MM.1S (cell line): ENCODE data around the gene DCTN1.

Source experiments
- DNase-seq: peaks from one replicate; pipeline ENCODE4 v3.0.0-alpha.2; 2015
- H2AFZ ChIP-seq: fragments of 300-600 bp; sonication (generic); 2 replicates; pipeline ENCODE4 v1.6.0; 2016; ENCODE audit warnings: antibody characterized with exemption, low read length
- H3F3A ChIP-seq: fragments of 300-600 bp; sonication (generic); 2 replicates; pipeline ENCODE4 v1.6.1; 2016; ENCODE audit warnings: mild to moderate bottlenecking, antibody characterized with exemption, low read length, moderate library complexity, mixed read lengths; ENCODE audit not compliant: insufficient read depth
- H3K27ac ChIP-seq: fragments of 300-600 bp; sonication (generic); 2 replicates; pipeline ENCODE4 v1.5.1; 2016; ENCODE audit warnings: mild to moderate bottlenecking, low read length
- H3K27me3 ChIP-seq: fragments of 300-600 bp; sonication (generic); replicated peaks from 2 replicates; pipeline ENCODE4 v1.6.0; 2016; ENCODE audit warnings: low read length; ENCODE audit not compliant: insufficient read depth
- H3K36me3 ChIP-seq: fragments of 300-600 bp; sonication (generic); replicated peaks from 2 replicates; pipeline ENCODE4 v1.6.1; 2016; ENCODE audit warnings: mild to moderate bottlenecking, low read length, mixed read lengths; ENCODE audit not compliant: insufficient read depth
- H3K4me1 ChIP-seq: fragments of 300-600 bp; sonication (generic); 2 replicates; pipeline ENCODE4 v1.6.1; 2016; ENCODE audit warnings: low read length, mixed read lengths
- H3K4me2 ChIP-seq: fragments of 300-600 bp; sonication (generic); 2 replicates; pipeline ENCODE4 v1.6.0; 2016; ENCODE audit warnings: low read depth, low read length
- H3K4me3 ChIP-seq: fragments of 300-600 bp; sonication (generic); 2 replicates; pipeline ENCODE4 v1.5.1; 2016; ENCODE audit warnings: low read length, mixed read lengths
- H3K79me2 ChIP-seq: fragments of 300-600 bp; sonication (generic); 2 replicates; pipeline ENCODE4 v1.6.1; 2016; ENCODE audit warnings: mixed run types, low read length, mixed read lengths
- H3K9ac ChIP-seq: fragments of 300-600 bp; sonication (generic); 2 replicates; pipeline ENCODE4 v1.6.1; 2016; ENCODE audit warnings: low read length, mixed read lengths
- H3K9me2 ChIP-seq: fragments of 300-600 bp; sonication (generic); replicated peaks from 2 replicates; pipeline ENCODE4 v1.6.1; 2016; ENCODE audit warnings: mild to moderate bottlenecking, low read length, mixed read lengths; ENCODE audit not compliant: insufficient read depth
- H3K9me3 ChIP-seq: fragments of 300-600 bp; sonication (generic); replicated peaks from 2 replicates; pipeline ENCODE4 v1.6.1; 2016; ENCODE audit warnings: mild to moderate bottlenecking, low read length, mixed read lengths; ENCODE audit not compliant: insufficient read depth
- H4K20me1 ChIP-seq: fragments of 300-600 bp; sonication (generic); 2 replicates; pipeline ENCODE4 v1.6.1; 2016; ENCODE audit warnings: mild to moderate bottlenecking, low read length, moderate library complexity, mixed read lengths; ENCODE audit not compliant: insufficient read depth
- EZH2 ChIP-seq: fragments of 300-600 bp; sonication (generic); optimal IDR thresholded peaks from 2 replicates; pipeline ENCODE3; 2017; ENCODE audit warnings: low read depth, mild to moderate bottlenecking, antibody characterized with exemption, low read length, mixed read lengths
- EZH2phosphoT487 ChIP-seq: fragments of 300-600 bp; sonication (generic); IDR thresholded peaks from 2 replicates; pipeline ENCODE4 v1.6.1; 2018; ENCODE audit warnings: antibody characterized with exemption, low read length
- TF ChIP-seq, protein P1 (sequence below): fragments of 300-600 bp; sonication (generic); IDR thresholded peaks from 2 replicates; pipeline ENCODE4 v1.5.1; 2016; ENCODE audit warnings: antibody characterized with exemption, low read length, mixed read lengths

The DCTN1 gene

DNA sequence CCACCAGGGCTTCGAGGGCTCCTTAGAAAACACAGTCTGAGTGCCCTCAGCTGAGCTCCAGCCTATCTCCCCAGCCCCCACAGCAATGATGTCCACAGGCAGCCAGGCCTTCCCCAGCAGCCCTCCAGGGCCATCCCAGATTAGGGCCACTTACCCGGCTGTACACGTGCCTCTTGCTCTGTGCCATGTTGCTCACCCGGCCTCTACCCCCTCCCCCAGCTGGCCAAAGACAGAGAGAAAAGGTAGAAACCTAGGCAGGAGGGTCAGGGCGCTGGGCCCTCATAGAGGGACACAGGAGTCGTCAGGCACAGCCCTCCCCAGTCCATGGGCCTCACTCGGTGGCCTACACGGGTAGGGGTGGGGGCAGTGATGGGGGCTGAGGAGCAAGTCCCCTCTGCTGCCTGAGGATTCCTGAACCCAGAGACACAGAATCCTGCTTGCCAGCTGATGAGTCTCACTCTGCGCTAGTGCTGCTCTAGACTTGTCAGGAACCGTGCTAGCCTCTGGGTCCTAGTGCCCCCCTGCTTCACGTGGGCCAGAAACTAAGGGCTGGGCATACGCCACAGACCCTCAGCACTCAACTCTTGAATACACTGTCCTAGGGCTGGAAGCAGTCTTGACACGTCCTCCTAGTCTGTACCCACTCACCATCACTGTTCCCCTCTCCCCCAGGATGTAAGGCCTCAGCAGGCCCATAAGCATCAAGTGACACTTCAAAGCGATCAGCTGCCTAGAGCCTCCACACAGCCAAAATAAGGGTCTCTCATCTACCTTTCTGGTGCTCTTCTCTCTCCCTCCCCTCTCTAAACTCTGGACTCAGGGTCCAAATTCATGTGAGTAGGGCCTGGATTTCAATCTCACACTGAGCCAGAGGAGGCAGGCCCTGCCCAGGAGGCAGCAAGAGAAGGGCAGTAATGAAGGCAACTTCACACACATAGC lies at the start of gene DCTN1:
Gene DCTN1, minus strand, starts transcription at position 461 of the 939 bp plus-strand sequence. Its CDS starts 274 bp downstream, at position 187.
- Histone ChIP-seq H3K9me2 (no peaks in the 10 kb centered on the region), H3F3A (no peaks in the 10 kb centered on the region), H3K4me2 (no peak within 1 kb of the TSS), H3K4me3 (no peak within 1 kb of the TSS), H2AFZ (no peak within 1 kb of the TSS), H3K4me1 (no peaks in the 10 kb centered on the region), H3K79me2 (peaks cover 13% of the 10 kb centered on the region), H3K27me3 (no peaks in the 10 kb centered on the region), H3K27ac (no peak within 1 kb of the TSS), H3K36me3 (no peaks in the 10 kb centered on the region; the same call in 1 of the 2 replicates), H3K9me3 (no peaks in the 10 kb centered on the region), H3K9ac (no peak within 1 kb of the TSS), H4K20me1 (no peaks in the 10 kb centered on the region)
- DNase-seq, result no peak
- TF ChIP-seq, protein P1, sequence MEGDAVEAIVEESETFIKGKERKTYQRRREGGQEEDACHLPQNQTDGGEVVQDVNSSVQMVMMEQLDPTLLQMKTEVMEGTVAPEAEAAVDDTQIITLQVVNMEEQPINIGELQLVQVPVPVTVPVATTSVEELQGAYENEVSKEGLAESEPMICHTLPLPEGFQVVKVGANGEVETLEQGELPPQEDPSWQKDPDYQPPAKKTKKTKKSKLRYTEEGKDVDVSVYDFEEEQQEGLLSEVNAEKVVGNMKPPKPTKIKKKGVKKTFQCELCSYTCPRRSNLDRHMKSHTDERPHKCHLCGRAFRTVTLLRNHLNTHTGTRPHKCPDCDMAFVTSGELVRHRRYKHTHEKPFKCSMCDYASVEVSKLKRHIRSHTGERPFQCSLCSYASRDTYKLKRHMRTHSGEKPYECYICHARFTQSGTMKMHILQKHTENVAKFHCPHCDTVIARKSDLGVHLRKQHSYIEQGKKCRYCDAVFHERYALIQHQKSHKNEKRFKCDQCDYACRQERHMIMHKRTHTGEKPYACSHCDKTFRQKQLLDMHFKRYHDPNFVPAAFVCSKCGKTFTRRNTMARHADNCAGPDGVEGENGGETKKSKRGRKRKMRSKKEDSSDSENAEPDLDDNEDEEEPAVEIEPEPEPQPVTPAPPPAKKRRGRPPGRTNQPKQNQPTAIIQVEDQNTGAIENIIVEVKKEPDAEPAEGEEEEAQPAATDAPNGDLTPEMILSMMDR, result no peak
- TF ChIP-seq EZH2phosphoT487 (no peak), EZH2 (no peak)

DNA sequence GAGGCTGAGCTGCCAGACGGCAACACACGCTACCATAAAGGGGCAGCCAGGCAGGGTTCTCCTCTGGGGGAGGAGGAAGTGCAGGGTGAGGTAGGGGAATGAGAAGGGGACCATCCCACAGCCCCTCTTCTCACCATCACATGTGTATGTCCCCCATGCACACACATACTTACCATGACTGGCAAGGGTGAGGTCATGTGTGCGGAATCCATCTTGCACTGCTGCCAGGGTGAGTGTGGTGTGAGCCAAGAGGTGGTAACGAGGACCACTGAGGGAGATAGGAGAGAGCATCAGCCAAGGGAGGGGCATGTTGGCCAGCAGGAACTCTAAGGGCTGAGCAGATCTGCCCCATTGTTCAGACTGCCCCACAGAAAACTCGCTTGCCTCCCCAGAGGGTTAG lies 48.6 kb upstream of the DCTN1 start:
- H3K4me2 ChIP-seq, result no peak overlapping the region
- H3K36me3 ChIP-seq, result no peaks in the 10 kb centered on the region
- no peaks in the 10 kb centered on the region for H3F3A ChIP-seq
- H3K9me3 ChIP-seq, result no peaks in the 10 kb centered on the region
- no peak for TF ChIP-seq EZH2phosphoT487
- TF ChIP-seq, protein P1, result no peak
- TF ChIP-seq EZH2, result no peak
- no peaks in the 10 kb centered on the region for H3K27me3 ChIP-seq
- no peaks in the 10 kb centered on the region for H4K20me1 ChIP-seq
- no peaks in the 10 kb centered on the region for H3K9me2 ChIP-seq
- H3K9ac ChIP-seq, result no peak overlapping the region
- no peak overlapping the region for H3K4me3 ChIP-seq
- no peak for DNase-seq
- H2AFZ ChIP-seq, result no peak overlapping the region
- H3K79me2 ChIP-seq, result no peaks in the 10 kb centered on the region
- H3K4me1 ChIP-seq, result no peaks in the 10 kb centered on the region
- no peak overlapping the region for H3K27ac ChIP-seq

DNA sequence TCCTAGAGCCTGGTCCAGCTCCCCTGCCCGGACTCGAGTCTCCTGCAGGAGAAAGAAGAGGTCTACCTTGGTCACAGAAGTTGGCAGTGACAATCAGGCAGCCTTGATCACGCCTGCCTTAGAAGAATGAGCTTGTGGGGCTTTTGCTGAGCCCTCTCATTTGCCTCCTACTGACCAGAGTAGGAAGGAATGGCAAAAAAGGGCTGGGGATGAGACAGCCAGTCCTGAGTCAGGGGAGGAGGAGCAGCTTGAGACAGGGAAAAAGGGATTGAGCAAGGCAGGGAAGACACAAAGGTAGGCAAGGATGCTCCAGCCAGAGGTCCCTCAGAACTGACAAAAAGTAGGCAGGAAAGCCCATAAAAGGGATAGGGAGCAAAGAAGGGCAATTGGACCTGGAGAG lies 47.4 kb upstream of the DCTN1 start:
- H3K9me3 ChIP-seq, result no peaks in the 10 kb centered on the region
- no peak overlapping the region for H2AFZ ChIP-seq
- no peak overlapping the region for H3K4me3 ChIP-seq
- H3K9me2 ChIP-seq, result no peaks in the 10 kb centered on the region
- TF ChIP-seq, protein P1, result no peak
- TF ChIP-seq EZH2, result no peak
- no peak for TF ChIP-seq EZH2phosphoT487
- H3K4me1 ChIP-seq, result no peaks in the 10 kb centered on the region
- H3K9ac ChIP-seq, result no peak overlapping the region
- H3F3A ChIP-seq, result no peaks in the 10 kb centered on the region
- H3K4me2 ChIP-seq, result no peak overlapping the region
- no peaks in the 10 kb centered on the region for H3K36me3 ChIP-seq
- H3K27me3 ChIP-seq, result no peaks in the 10 kb centered on the region
- H3K79me2 ChIP-seq, result no peaks in the 10 kb centered on the region
- DNase-seq, result no peak
- H3K27ac ChIP-seq, result no peak overlapping the region
- no peaks in the 10 kb centered on the region for H4K20me1 ChIP-seq
